ENCODE measurements around the gene PRMT6. TPM values are rescaled to one million over a fixed set of nuclear protein-coding genes. Genes with fewer than 3 reads are reported as not detected.

The PRMT6 gene
- total and polyA plus RNA-seq, 2 donors from 2014 or later, result 16.9 to 19.3 TPM

- Histone ChIP-seq H3K4me1 (ENCODE audit: control insufficient read depth in 2 of 3, insufficient read depth in 2 of 3, low read depth in 1 of 3, low read length in 3 of 3) (no peaks in the 10 kb centered on the region), H3K4me3 (ENCODE audit: low read length in 3 of 3) (no peak overlapping the region), H3K9me3 (ENCODE audit: control insufficient read depth in 2 of 3, insufficient read depth in 1 of 3, low read length in 3 of 3) (no peaks in the 10 kb centered on the region), H3K36me3 (ENCODE audit: control insufficient read depth in 2 of 3, insufficient read depth in 3 of 3, low read length in 3 of 3) (no peaks in the 10 kb centered on the region), H3K27me3 (ENCODE audit: control insufficient read depth, insufficient read depth, low read length) (no peaks in the 10 kb centered on the region), H3K27ac (ENCODE audit: low read depth in 2 of 2, low read length in 2 of 2) (no peak overlapping the region), H3K9ac (ENCODE audit: low read length in 3 of 3) (no peak overlapping the region)
- no peak for TF ChIP-seq CTCF (IDR thresholded peaks at IDR 0.05; ENCODE audit: borderline replicate concordance, extremely low read depth, insufficient read depth)
- DNase-seq (no peak), FAIRE-seq (no peak)
- intact Hi-C loops (cut with DNase I), result no loop called here
Measured at GRCh38 chr1:107073493-107073892, 17.0 kb downstream of the PRMT6 start.

GRCh38 chr1:107076841-107077240 is 20.4 kb downstream of the PRMT6 start:
- intact Hi-C loops (cut with DNase I), result no loop called here
- no peaks in the 10 kb centered on the region for H3K9me3 ChIP-seq (ENCODE audit: control insufficient read depth in 2 of 3, insufficient read depth in 1 of 3, low read length in 3 of 3)
- no peak for TF ChIP-seq CTCF (IDR thresholded peaks at IDR 0.05; ENCODE audit: borderline replicate concordance, extremely low read depth, insufficient read depth)
- no peaks in the 10 kb centered on the region for H3K36me3 ChIP-seq (ENCODE audit: control insufficient read depth in 2 of 3, insufficient read depth in 3 of 3, low read length in 3 of 3)
- DNase-seq (no peak), FAIRE-seq (no peak)
- H3K9ac ChIP-seq (ENCODE audit: low read length in 3 of 3), result no peak overlapping the region
- H3K27ac ChIP-seq (ENCODE audit: low read depth in 2 of 2, low read length in 2 of 2), result no peak overlapping the region
- H3K27me3 ChIP-seq (ENCODE audit: control insufficient read depth, insufficient read depth, low read length), result no peaks in the 10 kb centered on the region
- H3K4me1 ChIP-seq (ENCODE audit: control insufficient read depth in 2 of 3, insufficient read depth in 2 of 3, low read depth in 1 of 3, low read length in 3 of 3), result no peaks in the 10 kb centered on the region
- no peak overlapping the region for H3K4me3 ChIP-seq (ENCODE audit: low read length in 3 of 3)

GRCh38 chr1:107079249-107079648 is 22.8 kb downstream of the PRMT6 start:
- FAIRE-seq, result no peak
- H3K9me3 ChIP-seq (ENCODE audit: control insufficient read depth in 2 of 3, insufficient read depth in 1 of 3, low read length in 3 of 3), result no peaks in the 10 kb centered on the region
- H3K36me3 ChIP-seq (ENCODE audit: control insufficient read depth in 2 of 3, insufficient read depth in 3 of 3, low read length in 3 of 3), result no peaks in the 10 kb centered on the region
- DNase-seq, result no peak
- H3K4me3 ChIP-seq (ENCODE audit: low read length in 3 of 3), result no peak overlapping the region
- no peak overlapping the region for H3K9ac ChIP-seq (ENCODE audit: low read length in 3 of 3)
- intact Hi-C loops (cut with DNase I), result no loop called here
- no peaks in the 10 kb centered on the region for H3K4me1 ChIP-seq (ENCODE audit: control insufficient read depth in 2 of 3, insufficient read depth in 2 of 3, low read depth in 1 of 3, low read length in 3 of 3)
- H3K27me3 ChIP-seq (ENCODE audit: control insufficient read depth, insufficient read depth, low read length), result no peaks in the 10 kb centered on the region
- H3K27ac ChIP-seq (ENCODE audit: low read depth in 2 of 2, low read length in 2 of 2), result no peak overlapping the region
- no peak for TF ChIP-seq CTCF (IDR thresholded peaks at IDR 0.05; ENCODE audit: borderline replicate concordance, extremely low read depth, insufficient read depth)

GRCh38 chr1:107081102-107081501 is 24.6 kb downstream of the PRMT6 start:
- intact Hi-C loops (cut with DNase I), result no loop called here
- no peak for FAIRE-seq
- no peak for TF ChIP-seq CTCF (IDR thresholded peaks at IDR 0.05; ENCODE audit: borderline replicate concordance, extremely low read depth, insufficient read depth)

More at GRCh38 chr1:107081102-107081501, 24.6 kb downstream of the PRMT6 start:
- H3K36me3 ChIP-seq (ENCODE audit: control insufficient read depth in 2 of 3, insufficient read depth in 3 of 3, low read length in 3 of 3), result no peaks in the 10 kb centered on the region
- no peak for DNase-seq
- no peak overlapping the region for H3K4me3 ChIP-seq (ENCODE audit: low read length in 3 of 3)
- H3K4me1 ChIP-seq (ENCODE audit: control insufficient read depth in 2 of 3, insufficient read depth in 2 of 3, low read depth in 1 of 3, low read length in 3 of 3), result no peaks in the 10 kb centered on the region
- H3K27ac ChIP-seq (ENCODE audit: low read depth in 2 of 2, low read length in 2 of 2), result no peak overlapping the region
- H3K27me3 ChIP-seq (ENCODE audit: control insufficient read depth, insufficient read depth, low read length), result no peaks in the 10 kb centered on the region
- no peak overlapping the region for H3K9ac ChIP-seq (ENCODE audit: low read length in 3 of 3)
- no peaks in the 10 kb centered on the region for H3K9me3 ChIP-seq (ENCODE audit: control insufficient read depth in 2 of 3, insufficient read depth in 1 of 3, low read length in 3 of 3)

Measured in kidney (tissue), 14 donors.